Measurements from ENCODE around the gene RTEL1.

Gene RTEL1

DNA sequence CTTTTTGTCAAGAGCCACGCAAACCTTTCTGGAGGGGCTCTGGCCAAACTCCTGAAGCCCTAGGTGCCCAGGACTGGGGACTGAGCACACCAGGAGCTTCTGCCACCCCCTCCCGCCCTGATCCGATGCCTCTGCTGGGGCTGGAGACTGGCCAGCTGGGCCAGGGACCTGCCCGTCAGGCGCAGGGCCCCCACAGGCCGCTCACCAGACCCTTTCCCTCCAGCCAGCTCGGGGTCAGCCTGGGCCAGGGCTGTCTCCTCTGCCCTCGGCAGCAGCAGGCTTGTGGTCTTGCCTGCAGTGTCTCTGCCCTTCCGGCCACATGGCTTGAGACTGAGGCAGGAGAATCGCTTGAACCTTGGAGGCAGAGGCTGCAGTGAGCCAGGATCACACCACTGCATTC lies 14.6 kb downstream of the RTEL1 start:
- no peak overlapping the region for H3K4me3 ChIP-seq (ENCODE audit: low read depth, low read length)
- no peak for DNase-seq (ENCODE audit: low read depth)
- TF ChIP-seq, protein P1, sequence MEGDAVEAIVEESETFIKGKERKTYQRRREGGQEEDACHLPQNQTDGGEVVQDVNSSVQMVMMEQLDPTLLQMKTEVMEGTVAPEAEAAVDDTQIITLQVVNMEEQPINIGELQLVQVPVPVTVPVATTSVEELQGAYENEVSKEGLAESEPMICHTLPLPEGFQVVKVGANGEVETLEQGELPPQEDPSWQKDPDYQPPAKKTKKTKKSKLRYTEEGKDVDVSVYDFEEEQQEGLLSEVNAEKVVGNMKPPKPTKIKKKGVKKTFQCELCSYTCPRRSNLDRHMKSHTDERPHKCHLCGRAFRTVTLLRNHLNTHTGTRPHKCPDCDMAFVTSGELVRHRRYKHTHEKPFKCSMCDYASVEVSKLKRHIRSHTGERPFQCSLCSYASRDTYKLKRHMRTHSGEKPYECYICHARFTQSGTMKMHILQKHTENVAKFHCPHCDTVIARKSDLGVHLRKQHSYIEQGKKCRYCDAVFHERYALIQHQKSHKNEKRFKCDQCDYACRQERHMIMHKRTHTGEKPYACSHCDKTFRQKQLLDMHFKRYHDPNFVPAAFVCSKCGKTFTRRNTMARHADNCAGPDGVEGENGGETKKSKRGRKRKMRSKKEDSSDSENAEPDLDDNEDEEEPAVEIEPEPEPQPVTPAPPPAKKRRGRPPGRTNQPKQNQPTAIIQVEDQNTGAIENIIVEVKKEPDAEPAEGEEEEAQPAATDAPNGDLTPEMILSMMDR (IDR thresholded peaks at IDR 0.05; ENCODE audit: low read depth, low read length) = no peak
- TF ChIP-seq, protein P2, sequence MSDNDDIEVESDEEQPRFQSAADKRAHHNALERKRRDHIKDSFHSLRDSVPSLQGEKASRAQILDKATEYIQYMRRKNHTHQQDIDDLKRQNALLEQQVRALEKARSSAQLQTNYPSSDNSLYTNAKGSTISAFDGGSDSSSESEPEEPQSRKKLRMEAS (IDR thresholded peaks at IDR 0.05; ENCODE audit: low read depth, low read length) = no peak
- TF ChIP-seq MYC (IDR thresholded peaks at IDR 0.05; ENCODE audit: low read depth, low read length) (no peak), POLR2A (IDR thresholded peaks at IDR 0.05; ENCODE audit: extremely low read depth, insufficient read length) (no peak)

DNA sequence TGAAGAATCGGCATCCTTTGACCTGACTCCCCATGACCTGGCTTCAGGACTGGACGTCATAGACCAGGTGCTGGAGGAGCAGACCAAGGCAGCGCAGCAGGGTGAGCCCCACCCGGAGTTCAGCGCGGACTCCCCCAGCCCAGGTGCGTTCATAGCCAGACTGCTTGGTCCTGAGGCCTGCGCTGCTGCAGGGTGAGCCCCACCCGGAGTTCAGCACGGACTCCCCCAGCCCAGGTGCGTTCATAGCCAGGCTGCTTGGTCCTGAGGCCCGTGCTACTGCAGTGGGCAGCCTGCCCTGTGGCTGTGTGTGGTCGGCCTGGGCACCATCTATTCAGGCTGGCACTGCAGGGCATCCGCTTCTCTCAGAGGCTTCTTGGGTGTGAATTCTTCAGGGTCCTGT lies 15.8 kb downstream of the RTEL1 start:
- no peak for DNase-seq (ENCODE audit: low read depth)
- TF ChIP-seq, protein P2 (IDR thresholded peaks at IDR 0.05; ENCODE audit: low read depth, low read length) = no peak
- TF ChIP-seq MYC (IDR thresholded peaks at IDR 0.05; ENCODE audit: low read depth, low read length) (no peak), POLR2A (IDR thresholded peaks at IDR 0.05; ENCODE audit: extremely low read depth, insufficient read length) (no peak)
- TF ChIP-seq, protein P1 (IDR thresholded peaks at IDR 0.05; ENCODE audit: low read depth, low read length) = no peak
- H3K4me3 ChIP-seq (ENCODE audit: low read depth, low read length) = no peak overlapping the region

DNA sequence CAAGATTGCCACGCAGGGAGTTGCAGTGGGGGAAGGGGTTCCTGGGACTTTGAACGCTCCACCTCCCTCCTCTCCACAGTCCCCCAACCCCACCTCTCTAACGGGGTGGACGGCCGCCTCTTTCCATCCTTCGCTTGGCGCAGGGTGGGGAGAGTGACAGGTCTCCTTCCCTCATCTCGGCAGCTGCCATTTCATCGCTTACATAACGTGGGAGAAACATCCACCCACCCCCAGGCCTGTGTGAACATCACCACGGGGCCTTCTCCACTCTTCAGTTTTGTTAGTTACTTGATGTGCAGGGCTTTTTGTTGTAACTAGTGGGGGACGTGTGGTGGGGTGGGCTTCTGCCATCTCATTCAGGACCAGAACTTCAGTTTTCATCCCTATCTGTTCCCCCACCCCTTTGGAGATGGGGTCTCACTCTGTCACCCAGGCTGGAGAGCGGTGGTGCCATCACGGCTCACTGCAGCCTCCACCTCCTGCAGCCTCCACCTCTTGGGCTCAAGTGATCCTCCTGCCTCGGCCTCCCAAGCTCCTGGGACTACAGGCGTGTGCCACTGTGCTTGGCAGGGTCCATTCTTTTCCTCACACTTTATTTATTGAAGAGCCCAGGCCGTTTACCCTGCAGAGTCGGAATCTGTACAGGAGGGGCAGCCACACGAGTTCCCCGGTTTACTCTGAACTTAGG lies 17.7 kb downstream of the RTEL1 start:
- TF ChIP-seq POLR2A (IDR thresholded peaks at IDR 0.05; ENCODE audit: extremely low read depth, insufficient read length) (no peak), MYC (IDR thresholded peaks at IDR 0.05; ENCODE audit: low read depth, low read length) (no peak)
- TF ChIP-seq, protein P2 (IDR thresholded peaks at IDR 0.05; ENCODE audit: low read depth, low read length) = no peak
- TF ChIP-seq, protein P1 (IDR thresholded peaks at IDR 0.05; ENCODE audit: low read depth, low read length) = no peak
- DNase-seq (ENCODE audit: low read depth) = no peak
- H3K4me3 ChIP-seq (ENCODE audit: low read depth, low read length) = no peak overlapping the region

DNA sequence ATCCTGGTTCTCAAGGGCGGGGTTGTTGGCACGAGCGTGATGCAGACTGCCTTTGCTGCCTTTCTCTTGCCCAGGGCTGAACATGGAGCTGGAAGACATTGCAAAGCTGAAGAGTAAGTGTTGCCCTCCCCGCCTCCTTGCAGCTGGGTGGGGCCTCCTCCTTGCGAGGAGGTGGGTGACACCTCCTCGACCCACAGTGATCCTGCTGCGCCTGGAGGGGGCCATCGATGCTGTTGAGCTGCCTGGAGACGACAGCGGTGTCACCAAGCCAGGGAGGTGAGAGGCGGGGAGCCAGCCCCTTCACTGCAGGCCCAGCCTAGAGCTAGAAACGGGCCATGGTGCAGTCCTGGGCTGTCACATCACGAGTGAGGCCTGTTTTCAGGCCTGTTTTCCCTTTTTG lies 20.0 kb downstream of the RTEL1 start:
- no peak overlapping the region for H3K4me3 ChIP-seq (ENCODE audit: low read depth, low read length)
- TF ChIP-seq, protein P2 (IDR thresholded peaks at IDR 0.05; ENCODE audit: low read depth, low read length) = no peak
- TF ChIP-seq, protein P1 (IDR thresholded peaks at IDR 0.05; ENCODE audit: low read depth, low read length) = no peak
- no peak for TF ChIP-seq MYC (IDR thresholded peaks at IDR 0.05; ENCODE audit: low read depth, low read length)
- no peak for TF ChIP-seq POLR2A (IDR thresholded peaks at IDR 0.05; ENCODE audit: extremely low read depth, insufficient read length)
- no peak for DNase-seq (ENCODE audit: low read depth)

DNA sequence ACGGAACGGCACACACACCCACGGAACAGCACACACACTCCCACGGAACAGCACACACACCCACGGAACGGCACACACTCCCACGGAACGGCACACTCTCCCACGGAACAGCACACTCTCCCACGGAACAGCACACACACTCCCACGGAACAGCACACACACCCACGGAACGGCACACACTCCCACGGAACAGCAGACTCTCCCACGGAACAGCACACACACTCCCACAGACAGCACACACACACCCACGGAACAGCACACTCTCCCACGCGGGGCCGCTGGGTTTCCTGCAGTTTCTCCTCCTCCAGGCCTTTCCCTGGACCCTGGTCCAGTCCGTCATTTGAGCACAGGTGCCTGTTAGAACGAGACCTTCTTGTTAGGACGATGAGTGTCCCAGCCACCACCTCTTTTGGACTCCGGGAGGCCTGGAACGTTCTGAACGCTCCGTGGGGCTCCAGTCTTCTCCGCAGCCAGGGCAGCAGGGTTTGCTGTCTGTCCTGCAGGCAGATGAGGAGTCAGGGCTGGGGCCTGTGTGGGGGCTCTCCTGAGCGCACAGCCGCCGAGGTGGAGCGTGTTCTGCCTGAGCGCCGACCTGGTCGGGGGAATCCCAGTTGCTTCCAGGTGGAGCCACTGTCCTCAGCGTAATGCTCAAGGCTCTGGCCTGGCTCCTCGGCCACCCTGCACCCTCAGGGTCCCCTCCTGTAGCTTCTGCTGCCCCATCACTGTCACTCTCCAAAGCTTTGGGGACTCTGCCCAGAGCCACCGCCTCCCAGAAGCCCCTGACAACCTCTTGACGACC lies 20.8 kb downstream of the RTEL1 start:
- TF ChIP-seq, protein P2 (IDR thresholded peaks at IDR 0.05; ENCODE audit: low read depth, low read length) = no peak
- TF ChIP-seq, protein P1 (IDR thresholded peaks at IDR 0.05; ENCODE audit: low read depth, low read length) = no peak
- no peak for TF ChIP-seq POLR2A (IDR thresholded peaks at IDR 0.05; ENCODE audit: extremely low read depth, insufficient read length)
- no peak for TF ChIP-seq MYC (IDR thresholded peaks at IDR 0.05; ENCODE audit: low read depth, low read length)
- H3K4me3 ChIP-seq (ENCODE audit: low read depth, low read length) = no peak overlapping the region
- DNase-seq (ENCODE audit: low read depth) = no peak

All from NB4 (cell line).